SK-N-SH (cell line): ENCODE measurements around the gene ARTN.

ENCODE experiments used
- EP300 ChIP-seq, 2 experiments: IDR thresholded peaks; 2 replicates each; pipeline versions ENCODE4 v1.4.0 to v1.6.1; 2012; ENCODE audit warnings: borderline replicate concordance in 1 of 2, low read depth in 1 of 2, low read length in 1 of 2
- EZH2phosphoT487 ChIP-seq: fragments of 200-600 bp; sonication (generic); IDR thresholded peaks from 2 replicates; pipeline ENCODE4 v1.6.1; 2017; ENCODE audit warnings: low read depth, mixed run types, mild to moderate bottlenecking, antibody characterized with exemption, moderate library complexity, borderline replicate concordance
- MEF2A ChIP-seq: IDR thresholded peaks from 2 replicates; pipeline ENCODE4 v1.4.0; 2012; ENCODE audit warnings: low read depth, borderline replicate concordance
- MXI1 ChIP-seq: IDR thresholded peaks from 2 replicates; pipeline ENCODE4 v1.6.1; 2012; ENCODE audit warnings: mild to moderate bottlenecking, low read depth, low read length, improper control_type of control experiment
- POLR2AphosphoS5 ChIP-seq: IDR thresholded peaks from 2 replicates; pipeline ENCODE4 v1.6.1; 2012; ENCODE audit warnings: low read depth, low read length
- RAD21 ChIP-seq: IDR thresholded peaks from 2 replicates; pipeline ENCODE4 v1.6.1; 2012; ENCODE audit warnings: mild to moderate bottlenecking, low read length
- RCOR1 ChIP-seq: fragments of 150-350 bp; IDR thresholded peaks from 2 replicates; pipeline ENCODE4 v1.6.1; 2017; ENCODE audit warnings: antibody characterized with exemption, low read length
- SMC3 ChIP-seq: IDR thresholded peaks from 2 replicates; pipeline ENCODE4 v1.6.1; 2012; ENCODE audit warnings: low read depth, low read length, improper control_type of control experiment
- TAF1 ChIP-seq: IDR thresholded peaks from 2 replicates; pipeline ENCODE4 v1.6.1; 2012; ENCODE audit warnings: low read depth, mild to moderate bottlenecking, low read length, moderate library complexity, borderline replicate concordance
- TF ChIP-seq, protein P1 (sequence below): fragments of 200-600 bp; sonication (generic); IDR thresholded peaks from 2 replicates; pipeline ENCODE4 v1.6.1; 2017; ENCODE audit warnings: antibody characterized with exemption, mild to moderate bottlenecking, moderate library complexity
- TF ChIP-seq, protein P2 (sequence below): IDR thresholded peaks from 2 replicates; pipeline ENCODE4 v1.4.0; 2012; ENCODE audit warnings: low read depth

DNA sequence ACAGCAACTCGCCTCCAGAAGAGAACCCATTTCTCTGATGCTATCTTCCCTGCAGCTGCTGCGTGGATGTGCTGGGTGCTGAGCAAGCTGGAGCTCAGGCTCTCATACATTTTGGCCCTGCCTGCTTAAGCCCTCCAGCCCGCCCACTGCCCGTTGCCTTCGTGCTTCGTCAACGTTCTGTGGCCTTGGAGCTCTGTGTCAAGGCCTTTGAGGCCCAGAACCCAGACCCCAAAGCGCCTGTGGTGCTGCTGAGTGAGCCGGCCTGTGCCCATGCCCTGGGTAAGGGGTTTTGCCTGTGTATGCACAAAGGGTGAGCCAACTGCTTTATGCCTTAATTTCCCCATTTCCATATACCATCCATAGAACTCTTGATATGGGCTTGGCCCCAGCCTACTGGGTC is 37.3 kb downstream of the ARTN start:
- TF ChIP-seq POLR2AphosphoS5 (no peak), TAF1 (no peak), EP300 (IDR thresholded peaks at IDR 0.05; ENCODE audit: borderline replicate concordance in 1 of 2, low read depth in 1 of 2, low read length in 1 of 2) (no peak), RAD21 (no peak), MEF2A (no peak), MXI1 (no peak), EZH2phosphoT487 (no peak), RCOR1 (no peak), SMC3 (no peak)
- TF ChIP-seq, protein P1, sequence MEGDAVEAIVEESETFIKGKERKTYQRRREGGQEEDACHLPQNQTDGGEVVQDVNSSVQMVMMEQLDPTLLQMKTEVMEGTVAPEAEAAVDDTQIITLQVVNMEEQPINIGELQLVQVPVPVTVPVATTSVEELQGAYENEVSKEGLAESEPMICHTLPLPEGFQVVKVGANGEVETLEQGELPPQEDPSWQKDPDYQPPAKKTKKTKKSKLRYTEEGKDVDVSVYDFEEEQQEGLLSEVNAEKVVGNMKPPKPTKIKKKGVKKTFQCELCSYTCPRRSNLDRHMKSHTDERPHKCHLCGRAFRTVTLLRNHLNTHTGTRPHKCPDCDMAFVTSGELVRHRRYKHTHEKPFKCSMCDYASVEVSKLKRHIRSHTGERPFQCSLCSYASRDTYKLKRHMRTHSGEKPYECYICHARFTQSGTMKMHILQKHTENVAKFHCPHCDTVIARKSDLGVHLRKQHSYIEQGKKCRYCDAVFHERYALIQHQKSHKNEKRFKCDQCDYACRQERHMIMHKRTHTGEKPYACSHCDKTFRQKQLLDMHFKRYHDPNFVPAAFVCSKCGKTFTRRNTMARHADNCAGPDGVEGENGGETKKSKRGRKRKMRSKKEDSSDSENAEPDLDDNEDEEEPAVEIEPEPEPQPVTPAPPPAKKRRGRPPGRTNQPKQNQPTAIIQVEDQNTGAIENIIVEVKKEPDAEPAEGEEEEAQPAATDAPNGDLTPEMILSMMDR: no peak
- TF ChIP-seq, protein P2, sequence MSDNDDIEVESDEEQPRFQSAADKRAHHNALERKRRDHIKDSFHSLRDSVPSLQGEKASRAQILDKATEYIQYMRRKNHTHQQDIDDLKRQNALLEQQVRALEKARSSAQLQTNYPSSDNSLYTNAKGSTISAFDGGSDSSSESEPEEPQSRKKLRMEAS: no peak
